SK-N-MC (cell line): ENCODE results near the gene KCNN3.

Experiments used
- DNase-seq: peaks from one replicate; pipeline ENCODE4 v3.0.0-alpha.2; 2011; ENCODE audit warnings: low read depth, low spot score
- H3K27ac ChIP-seq: fragments of 200-600 bp; sonication (generic); 2 replicates; pipeline ENCODE4 v1.5.1; 2016; ENCODE audit warnings: mixed run types
- H3K36me3 ChIP-seq: fragments of 200-600 bp; sonication (generic); 2 replicates; pipeline ENCODE4 v1.6.1; 2017; ENCODE audit warnings: antibody characterized with exemption, low read length, mixed read lengths; ENCODE audit not compliant: insufficient read depth
- H3K4me3 ChIP-seq: fragments of 200-600 bp; sonication (generic); 2 replicates; pipeline ENCODE4 v1.5.1; 2016
- H3K9ac ChIP-seq: fragments of 200-600 bp; sonication (generic); 2 replicates; pipeline ENCODE4 v1.8.0; 2017; ENCODE audit warnings: mixed run types, mixed read lengths; ENCODE audit not compliant: insufficient read length
- H3K9me3 ChIP-seq: fragments of 200-600 bp; sonication (generic); 2 replicates; pipeline ENCODE4 v1.6.1; 2017; ENCODE audit warnings: low read depth, mild to moderate bottlenecking, antibody characterized with exemption, low read length, moderate library complexity, mixed read lengths
- EZH2 ChIP-seq: fragments of 200-600 bp; sonication (generic); IDR thresholded peaks from one replicate; pipeline ENCODE4 v1.6.1; 2017; ENCODE audit warnings: antibody characterized with exemption
- FOXP2 ChIP-seq: optimal IDR thresholded peaks from 2 replicates; pipeline ENCODE3; 2011; ENCODE audit warnings: mild to moderate bottlenecking, moderate library complexity; ENCODE audit not compliant: insufficient read depth; ENCODE audit errors: extremely low read length, control extremely low read depth
- POLR2AphosphoS5 ChIP-seq: IDR thresholded peaks from 2 replicates; pipeline ENCODE4 v1.6.1; 2012; ENCODE audit warnings: mild to moderate bottlenecking, low read depth, low read length, borderline replicate concordance

KCNN3 gene

DNA sequence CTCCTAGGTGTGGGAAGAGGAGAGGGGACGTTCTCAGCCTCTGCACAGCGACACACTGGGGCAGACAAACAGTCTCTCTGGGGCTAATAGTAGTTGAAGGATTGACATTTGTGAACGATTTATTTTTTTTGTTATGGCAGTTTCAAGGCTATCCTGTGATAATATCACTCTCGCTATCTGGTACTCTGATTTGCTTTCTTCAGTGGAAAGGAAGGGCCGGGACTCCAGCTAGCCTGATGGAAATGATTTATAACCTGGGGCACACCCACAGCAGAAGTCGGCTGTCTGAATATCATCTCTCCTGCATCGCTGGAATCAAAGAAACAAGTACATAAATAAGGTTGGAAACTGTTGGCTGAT is 122.7 kb downstream of the KCNN3 start:
- TF ChIP-seq POLR2AphosphoS5 (no peak), FOXP2 (no peak), EZH2 (no peak)
- Histone ChIP-seq H3K9me3 (no peaks in the 10 kb centered on the region), H3K27ac (peak overlapping the region; percentile 62; the same call in 1 of the 2 replicates), H3K9ac (no peak overlapping the region), H3K36me3 (no peaks in the 10 kb centered on the region), H3K4me3 (peak overlapping the region; percentile 69)
- no peak for DNase-seq

DNA sequence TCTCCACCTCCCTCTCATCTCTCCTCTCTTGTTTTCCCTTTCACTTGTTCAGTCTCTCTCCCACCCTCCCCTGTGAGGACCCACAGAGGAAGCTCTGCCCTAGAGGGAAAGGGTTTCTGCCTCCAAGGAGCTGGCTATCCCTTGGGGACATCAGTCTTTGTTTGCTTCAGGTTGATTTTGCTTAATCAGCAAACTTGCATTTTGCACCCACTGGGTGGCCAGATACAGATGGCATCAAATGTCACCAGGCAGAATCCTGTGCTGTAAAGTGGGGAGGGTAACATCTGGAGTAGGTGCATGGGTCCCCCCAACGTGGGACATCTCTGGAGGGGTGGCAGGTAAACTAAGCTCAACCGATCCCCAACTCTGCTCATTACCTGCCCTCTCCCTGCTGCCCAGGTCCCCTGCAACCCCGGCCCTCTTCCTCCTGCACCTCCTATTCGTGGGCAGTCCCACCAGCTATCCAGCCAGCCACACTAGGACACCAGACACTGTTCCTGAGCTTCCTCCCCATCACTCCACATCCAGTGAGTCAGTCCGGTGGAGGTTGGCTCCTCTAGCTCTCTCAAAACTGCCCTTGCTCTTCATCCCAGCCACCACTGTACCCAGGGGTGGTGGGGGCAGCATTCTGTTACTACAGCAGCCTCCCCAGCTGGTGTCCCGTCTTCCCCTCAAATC is 123.3 kb downstream of the KCNN3 start:
- Histone ChIP-seq H3K4me3 (peak overlapping the region; percentile 69), H3K9me3 (no peaks in the 10 kb centered on the region), H3K36me3 (no peaks in the 10 kb centered on the region), H3K27ac (0 out of 2 replicates have a peak overlapping the region, but pooled peaks have one; percentile 22), H3K9ac (no peak overlapping the region)
- TF ChIP-seq EZH2 (no peak), FOXP2 (no peak), POLR2AphosphoS5 (no peak)
- no peak for DNase-seq

DNA sequence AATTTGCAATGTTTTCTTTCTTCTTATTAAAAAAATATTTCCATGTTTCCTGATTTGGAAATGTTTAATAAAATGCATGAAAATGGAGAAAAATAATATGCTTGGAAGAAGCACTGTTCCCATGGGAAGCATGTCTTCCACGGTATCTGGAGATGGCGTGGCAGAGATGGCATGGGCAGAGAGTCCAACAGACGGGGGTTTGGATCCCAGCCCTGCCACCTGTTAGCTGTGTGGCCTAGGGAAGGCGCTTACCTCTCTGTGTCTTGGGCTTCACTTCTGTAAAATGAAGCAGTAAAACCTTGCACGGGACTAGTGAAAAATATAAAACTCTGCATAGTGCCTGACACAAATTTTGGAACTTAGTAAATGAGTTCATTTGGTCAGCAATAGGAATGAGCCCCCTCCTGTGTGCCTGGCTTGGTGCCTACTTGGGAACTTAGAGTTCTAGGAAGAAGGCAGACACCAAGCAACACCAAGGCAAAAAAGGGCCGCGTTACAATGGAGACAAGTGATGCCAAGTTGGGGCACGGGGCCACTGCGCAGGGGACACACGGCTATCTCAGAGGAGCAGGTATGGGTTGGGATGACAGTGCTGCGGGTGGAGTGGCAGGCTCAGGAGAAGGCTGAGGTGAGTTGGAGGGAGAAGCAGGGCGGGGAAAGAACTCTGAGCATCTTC is 124.2 kb downstream of the KCNN3 start:
- TF ChIP-seq EZH2 (no peak), FOXP2 (no peak), POLR2AphosphoS5 (no peak)
- no peak overlapping the region for H3K9ac ChIP-seq
- H3K9me3 ChIP-seq, result no peaks in the 10 kb centered on the region
- no peaks in the 10 kb centered on the region for H3K36me3 ChIP-seq
- no peak overlapping the region for H3K27ac ChIP-seq
- DNase-seq, result no peak
- H3K4me3 ChIP-seq, result no peak overlapping the region

DNA sequence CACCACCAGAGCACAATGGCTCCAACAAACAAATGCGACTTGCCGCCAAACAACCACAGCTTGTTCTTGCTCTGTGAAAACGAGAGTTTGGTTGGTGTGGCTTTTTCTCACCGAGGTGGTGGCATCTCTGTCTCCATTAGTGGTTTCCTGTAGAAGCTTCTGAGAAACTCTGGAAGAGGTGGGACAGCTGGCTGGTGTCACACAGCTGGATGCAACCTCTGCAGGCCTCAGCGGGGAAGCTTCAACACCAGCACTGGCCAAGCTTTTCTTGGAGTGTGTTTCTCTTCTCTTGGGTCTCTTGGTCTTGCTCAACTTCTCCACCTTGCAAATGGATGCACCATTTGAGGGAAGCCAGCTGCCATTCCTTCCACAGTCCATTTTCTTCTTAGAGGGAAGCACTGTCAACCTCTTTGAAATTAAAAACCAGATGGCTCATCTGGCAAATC is 124.8 kb downstream of the KCNN3 start:
- DNase-seq, result no peak
- no peak overlapping the region for H3K9ac ChIP-seq
- H3K36me3 ChIP-seq, result no peaks in the 10 kb centered on the region
- TF ChIP-seq POLR2AphosphoS5 (no peak), FOXP2 (no peak), EZH2 (no peak)
- H3K9me3 ChIP-seq, result no peaks in the 10 kb centered on the region
- no peak overlapping the region for H3K27ac ChIP-seq
- no peak overlapping the region for H3K4me3 ChIP-seq

DNA sequence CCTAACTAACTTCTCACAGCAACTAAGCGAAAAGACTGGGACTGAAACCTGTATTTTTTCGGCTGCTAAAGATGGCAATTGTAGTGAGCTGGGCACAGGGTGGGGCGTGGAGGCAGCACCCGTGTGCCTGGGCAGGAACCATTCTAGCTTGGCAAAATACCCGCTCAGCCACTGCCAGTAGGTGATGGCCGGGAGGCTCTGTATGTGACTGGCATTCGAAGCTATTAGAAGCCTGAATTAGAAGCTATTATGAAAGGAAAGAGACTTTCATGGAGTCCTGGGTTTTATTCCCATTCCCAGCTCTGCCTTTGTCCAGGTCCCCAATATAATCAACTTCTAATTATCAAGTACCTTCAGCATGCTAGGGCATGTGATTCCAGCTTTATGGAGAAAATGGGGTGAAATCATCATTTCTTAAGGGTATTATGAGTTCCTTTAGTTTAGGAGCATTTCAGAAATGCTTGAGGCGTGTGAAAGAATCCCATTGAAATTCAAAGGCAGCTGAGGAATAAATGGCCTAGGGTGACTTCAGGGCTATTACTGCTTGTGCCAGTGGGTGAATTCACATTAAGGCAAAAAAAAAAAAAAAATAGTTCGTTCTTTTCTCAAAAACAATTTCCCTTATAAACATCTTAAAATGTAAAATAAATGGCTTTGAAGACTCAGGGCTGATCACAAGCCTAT is 125.6 kb downstream of the KCNN3 start:
- Histone ChIP-seq H3K9ac (no peak overlapping the region), H3K36me3 (no peaks in the 10 kb centered on the region), H3K27ac (no peak overlapping the region), H3K4me3 (no peak overlapping the region), H3K9me3 (no peaks in the 10 kb centered on the region)
- no peak for DNase-seq
- TF ChIP-seq POLR2AphosphoS5 (no peak), EZH2 (no peak), FOXP2 (no peak)

DNA sequence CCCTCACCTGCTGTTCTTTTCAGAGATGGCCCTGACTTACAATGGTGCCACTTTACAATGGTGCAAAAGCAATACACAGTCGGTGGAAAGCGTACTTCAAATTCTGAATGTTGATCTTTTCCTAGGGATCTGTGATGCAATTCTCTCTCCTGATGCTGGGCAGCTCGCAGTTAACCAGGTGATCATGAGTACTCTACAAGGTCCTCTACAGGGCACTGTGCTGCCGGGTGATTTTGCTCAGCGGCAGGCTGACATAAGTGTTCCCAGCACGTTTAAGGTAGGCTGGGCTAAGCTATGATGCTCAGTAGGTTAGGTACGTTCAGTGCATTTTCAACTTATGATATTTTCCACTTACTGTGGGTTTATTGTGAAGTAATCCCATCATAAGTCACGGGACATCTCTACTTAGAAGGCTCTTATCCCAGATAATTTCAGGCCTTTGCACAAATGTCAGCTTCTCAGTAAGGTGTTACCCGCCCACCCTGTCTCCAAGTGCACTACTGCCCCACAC is 126.5 kb downstream of the KCNN3 start:
- Histone ChIP-seq H3K4me3 (no peak overlapping the region), H3K9me3 (no peaks in the 10 kb centered on the region), H3K27ac (no peak overlapping the region), H3K9ac (no peak overlapping the region), H3K36me3 (no peaks in the 10 kb centered on the region)
- TF ChIP-seq POLR2AphosphoS5 (no peak), EZH2 (no peak), FOXP2 (no peak)
- no peak for DNase-seq

DNA sequence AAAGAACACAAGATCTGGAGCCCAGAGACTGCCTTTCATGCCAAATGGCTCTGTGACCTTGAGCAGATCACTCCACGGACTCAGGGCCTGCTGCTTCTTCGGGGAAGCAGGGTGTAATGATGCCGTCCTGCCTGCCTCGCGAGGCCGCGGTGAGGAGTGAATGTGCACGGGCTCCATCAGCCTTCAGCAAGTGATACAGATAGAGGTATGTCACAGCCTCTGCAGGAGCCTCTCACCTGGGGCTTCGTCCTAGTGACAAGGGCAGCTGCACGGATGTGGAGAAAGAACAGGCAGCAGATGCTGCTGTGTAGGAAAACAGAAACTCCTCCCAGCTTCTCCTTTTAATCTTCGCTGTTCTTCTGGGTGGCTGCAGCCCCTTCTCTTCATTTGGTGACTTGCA is 127.5 kb downstream of the KCNN3 start:
- no peaks in the 10 kb centered on the region for H3K9me3 ChIP-seq
- H3K4me3 ChIP-seq, result no peak overlapping the region
- no peaks in the 10 kb centered on the region for H3K36me3 ChIP-seq
- no peak for TF ChIP-seq EZH2
- no peak for TF ChIP-seq FOXP2
- no peak for TF ChIP-seq POLR2AphosphoS5
- no peak overlapping the region for H3K27ac ChIP-seq
- H3K9ac ChIP-seq, result no peak overlapping the region
- no peak for DNase-seq
